ENCODE data around the gene SASH3.

DNA sequence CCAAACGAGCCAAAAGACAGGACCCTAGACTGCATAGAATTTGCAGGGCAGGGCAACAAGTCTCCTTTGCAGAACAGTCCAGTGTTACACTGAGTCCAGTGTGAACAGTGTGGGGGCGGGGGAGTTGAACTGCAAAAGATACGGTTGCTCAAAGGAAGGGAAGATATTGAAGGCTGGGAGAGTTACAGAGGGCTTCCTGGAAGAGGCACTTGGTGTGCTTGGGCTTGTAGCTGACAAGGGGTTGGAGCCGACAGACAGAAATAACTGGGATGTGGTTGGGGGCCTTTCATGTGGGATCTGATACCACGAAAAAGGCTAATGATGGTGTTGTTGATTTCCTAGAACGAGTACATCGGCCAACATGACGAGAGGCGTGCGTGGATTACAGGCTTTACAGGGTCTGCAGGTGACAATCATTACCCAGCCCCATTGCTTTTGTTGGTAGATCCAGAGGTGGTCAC is 34.9 kb upstream of the SASH3 start:
- TF ChIP-seq POLR2A (IDR thresholded peaks at IDR 0.05; ENCODE audit: low read depth, low read length) (no peak), POLR2AphosphoS5 (IDR thresholded peaks at IDR 0.05; ENCODE audit: low read depth, low read length) (no peak)
